HepG2 (cell line): Measurements from ENCODE around the gene SAXO2. TPM values are rescaled to one million over a fixed set of nuclear protein-coding genes. Genes with fewer than 3 reads are reported as not detected.

Source experiments
- ATAC-seq: fragments of 200-7000 bp; cut with Tn5 transposase; 3 replicates; pipeline ENCODE4 v1.9.1; 2020; ENCODE audit warnings: mild to moderate bottlenecking, moderate library complexity
- BruUV-seq: library from RNA; stranded (reverse); fragments of 400-500 nt; replicated peaks from 2 replicates; lab custom pipeline; 2021; lab: Mats Ljungman, UMichigan
- CTCF ChIA-PET: fragments of 300-600 bp; formaldehyde crosslinking; extraction: SDS; loops from one replicate; lab custom pipeline; 2021; ENCODE audit warnings: low total read pairs, inconsistent platforms, low intra/inter-chr PET ratio; lab: Yijun Ruan, JAX
- POLR2A ChIA-PET: fragments of 350-600 bp; sonication (Branson Sonifier 250); formaldehyde crosslinking; loops from one replicate; lab custom pipeline; 2020; ENCODE audit warnings: antibody characterized with exemption, inconsistent platforms; lab: Yijun Ruan, JAX
- DNase-seq: peaks from one replicate; pipeline ENCODE4 v3.0.0-alpha.2; 2015; ENCODE audit warnings: low spot score
- FAIRE-seq: peaks from 3 replicates; lab custom pipeline; 2011; peaks lifted over from hg19 to GRCh38; lab: Jason Lieb, UNC
- H2AFZ ChIP-seq: one replicate; pipeline ENCODE4 v1.6.1; 2011; ENCODE audit warnings: low read length, inconsistent platforms
- H3K27ac ChIP-seq: fragments of 300-600 bp; 3 replicates; pipeline ENCODE4 v1.8.0; 2011; ENCODE audit warnings: mixed run types, mild to moderate bottlenecking, mixed read lengths, low read length, inconsistent platforms; ENCODE audit not compliant: insufficient read depth; ENCODE audit errors: extremely low read length
- H3K27me3 ChIP-seq, 2 experiments: fragments of 200-600 bp in 1 of 2; 2 replicates in 1 of 2; 3 replicates in 1 of 2; pipeline versions ENCODE4 v1.6.0 to v1.8.0; 2011; ENCODE audit warnings: low read length in 2 of 2, mild to moderate bottlenecking in 2 of 2, moderate library complexity in 2 of 2, inconsistent platforms in 1 of 2; ENCODE audit not compliant: insufficient read depth in 2 of 2, control insufficient read depth in 1 of 2
- H3K36me3 ChIP-seq, 2 experiments: fragments of 200-600 bp in 1 of 2; replicated peaks in 1 of 2; 2 replicates in 1 of 2; 3 replicates in 1 of 2; pipeline versions ENCODE4 v1.5.1 to v1.8.0; 2011; ENCODE audit warnings: low read length in 2 of 2, inconsistent platforms in 1 of 2; ENCODE audit not compliant: insufficient read depth in 2 of 2, control insufficient read depth in 1 of 2
- H3K4me1 ChIP-seq: 2 replicates; pipeline ENCODE4 v1.5.1; 2012; ENCODE audit warnings: low read length, inconsistent platforms; ENCODE audit not compliant: insufficient read depth
- H3K4me2 ChIP-seq: 2 replicates; pipeline ENCODE4 v1.6.0; 2011; ENCODE audit warnings: low read depth, low read length, inconsistent platforms
- H3K4me3 ChIP-seq, 3 experiments: fragments of 200-600 bp in 1 of 3; sonication (generic), shearing (Covaris generic) in 1 of 3; replicated peaks in 1 of 3; 2 replicates each; pipeline ENCODE4 v1.5.1; 2011 to 2016; ENCODE audit warnings: low read length in 3 of 3, inconsistent platforms in 2 of 3, low read depth in 2 of 3, mild to moderate bottlenecking in 2 of 3, control low read depth in 1 of 3, mixed read lengths in 1 of 3; ENCODE audit not compliant: insufficient read depth in 1 of 3
- H3K79me2 ChIP-seq: one replicate; pipeline ENCODE4 v1.6.1; 2011; ENCODE audit warnings: low read length, inconsistent platforms; ENCODE audit not compliant: insufficient read depth
- H3K9ac ChIP-seq: 2 replicates; pipeline ENCODE4 v1.6.0; 2011; ENCODE audit warnings: mild to moderate bottlenecking, low read depth, low read length, inconsistent platforms; ENCODE audit not compliant: insufficient read depth
- H3K9me3 ChIP-seq: 2 replicates; pipeline ENCODE4 v1.5.1; 2012; ENCODE audit warnings: mild to moderate bottlenecking, low read length
- H4K20me1 ChIP-seq: 2 replicates; pipeline ENCODE4 v1.6.0; 2011; ENCODE audit warnings: inconsistent platforms, mild to moderate bottlenecking, low read length, moderate library complexity; ENCODE audit not compliant: insufficient read depth
- AGO2 ChIP-seq: fragments of 200-400 bp; formaldehyde crosslinking; optimal IDR thresholded peaks from 2 replicates; pipeline ENCODE3; 2017; ENCODE audit warnings: mild to moderate bottlenecking, low read depth, low read length, moderate library complexity
- CCDC6 ChIP-seq: sonication (generic); formaldehyde crosslinking; IDR thresholded peaks from 2 replicates; pipeline ENCODE4 v1.8.1; 2022; ENCODE audit warnings: mild to moderate bottlenecking, missing genetic modification reagents, moderate library complexity
- CENPT ChIP-seq: sonication (generic); formaldehyde crosslinking; IDR thresholded peaks from 2 replicates; pipeline ENCODE4 v1.8.0; 2022; ENCODE audit warnings: low read depth, mild to moderate bottlenecking, moderate library complexity, missing genetic modification reagents
- EEA1 ChIP-seq: sonication (generic); formaldehyde crosslinking; IDR thresholded peaks from 2 replicates; pipeline ENCODE4 v1.5.1; 2020; ENCODE audit warnings: mild to moderate bottlenecking, missing genetic modification reagents, borderline replicate concordance
- KLF6 ChIP-seq: IDR thresholded peaks from 2 replicates; pipeline ENCODE4 v1.8.0; 2016; ENCODE audit warnings: missing biosample characterization, missing genetic modification reagents
- TGIF2 ChIP-seq: IDR thresholded peaks from 2 replicates; pipeline ENCODE4 v1.6.1; 2016; ENCODE audit warnings: control low read depth, missing compliant biosample characterization
- THAP9 ChIP-seq: sonication (generic); formaldehyde crosslinking; IDR thresholded peaks from 2 replicates; pipeline ENCODE4; 2020; ENCODE audit warnings: missing genetic modification reagents, mild to moderate bottlenecking, borderline replicate concordance
- ZNF337 ChIP-seq: sonication (generic); formaldehyde crosslinking; IDR thresholded peaks from 2 replicates; pipeline ENCODE4 v1.5.1; 2020; ENCODE audit warnings: missing genetic modification reagents, low read depth, mild to moderate bottlenecking, borderline replicate concordance
- WGBS: methylation state at CpG from one replicate; pipeline ENCODE4 v1.1.6; 2017; ENCODE audit warnings: low lambda C conversion rate; 5-methylcytosine and 5-hydroxymethylcytosine counted together
- in situ Hi-C: cut with HindIII; loops from 2 replicates; pipeline ENCODE4 v1.10.0; 2017; ENCODE audit warnings: low pct_unique_long_range_greater_than_20kb; ENCODE audit not compliant: extremely low pct_ligation_motif_present
- intact Hi-C: fragments of 100-400 bp; cut with micrococcal nuclease; formaldehyde crosslinking; loops from one replicate; pipeline ENCODE4 v1.10.0; 2022; ENCODE audit not compliant: unreplicated experiment
- polyA plus RNA-seq, 8 experiments: library from polyadenylated mRNA; depleted of rRNA in 3 of 8; stranded (reverse) in 7 of 8; unstranded in 1 of 8; fragments of >200 nt; fragmentation: Illumina TruSeq in 4 of 8; extraction: Trizol in 4 of 8; gene quantifications; 2 replicates each; pipeline versions ENCODE4 v1.2.1 to v1.2.3, GENCODE V29; 2011 to 2016; ENCODE audit warnings: low read depth in 4 of 8, missing spikeins in 1 of 8, mixed read lengths in 1 of 8; ENCODE audit not compliant: insufficient read depth in 1 of 8
- total RNA-seq, 5 experiments: library from RNA; depleted of rRNA; stranded (reverse); fragments of >200 nt; fragmentation: Illumina TruSeq; extraction: Trizol; gene quantifications; 2 replicates each; pipeline ENCODE4 v1.2.3, GENCODE V29; 2016; ENCODE audit warnings: low read depth in 1 of 5

The SAXO2 gene
- total and polyA plus RNA-seq, 2 of the 13 experiments (the other 11 are each of a cell fraction or from before 2014, with no cell fraction given) = 0.01 to 1.5 TPM

GRCh38 chr15:82272154-82272553 is 9.5 kb downstream of the SAXO2 start:
- BruUV-seq = no TSS peak
- Histone ChIP-seq H3K27me3 (peaks cover 1 to 22% of the 10 kb centered on the region in 2 experiments; a peak in 2 of 5 replicates), H3K36me3 (no peaks in the 10 kb centered on the region), H3K4me2 (no peak overlapping the region), H3K9ac (no peak overlapping the region), H3K4me3 (no peak overlapping the region)
- no peak for FAIRE-seq
- POLR2A ChIA-PET = no interaction called here
- no peak for DNase-seq
- TF ChIP-seq CENPT (no peak), TGIF2 (no peak), AGO2 (no peak), THAP9 (no peak), ZNF337 (CRISPR knock-in tag) (no peak), KLF6 (CRISPR knock-in tag) (no peak), CCDC6 (CRISPR knock-in tag) (no peak), EEA1 (no peak)
- TF ChIP-seq, all 625 proteins: peak for 0
- ATAC-seq = no peak
- H4K20me1 ChIP-seq = no peaks in the 10 kb centered on the region
- H3K27ac ChIP-seq = no peak overlapping the region
- CTCF ChIA-PET = no interaction called here
- H3K4me1 ChIP-seq = no peaks in the 10 kb centered on the region
- no peak overlapping the region for H2AFZ ChIP-seq
- intact Hi-C loops = no loop called here
- H3K9me3 ChIP-seq = no peaks in the 10 kb centered on the region
- H3K79me2 ChIP-seq = no peaks in the 10 kb centered on the region
- in situ Hi-C loops = no loop called here
- 23% methylated on average over 2 of the region's 2 CpGs for WGBS
